MM.1S (cell line): ENCODE results near the gene ERC2.

Experiments used
- DNase-seq: peaks from one replicate; pipeline ENCODE4 v3.0.0-alpha.2; 2015
- H2AFZ ChIP-seq: fragments of 300-600 bp; sonication (generic); 2 replicates; pipeline ENCODE4 v1.6.0; 2016; ENCODE audit warnings: antibody characterized with exemption, low read length
- H3F3A ChIP-seq: fragments of 300-600 bp; sonication (generic); 2 replicates; pipeline ENCODE4 v1.6.1; 2016; ENCODE audit warnings: mild to moderate bottlenecking, antibody characterized with exemption, low read length, moderate library complexity, mixed read lengths; ENCODE audit not compliant: insufficient read depth
- H3K27ac ChIP-seq: fragments of 300-600 bp; sonication (generic); 2 replicates; pipeline ENCODE4 v1.5.1; 2016; ENCODE audit warnings: mild to moderate bottlenecking, low read length
- H3K27me3 ChIP-seq: fragments of 300-600 bp; sonication (generic); replicated peaks from 2 replicates; pipeline ENCODE4 v1.6.0; 2016; ENCODE audit warnings: low read length; ENCODE audit not compliant: insufficient read depth
- H3K36me3 ChIP-seq: fragments of 300-600 bp; sonication (generic); replicated peaks from 2 replicates; pipeline ENCODE4 v1.6.1; 2016; ENCODE audit warnings: mild to moderate bottlenecking, low read length, mixed read lengths; ENCODE audit not compliant: insufficient read depth
- H3K4me1 ChIP-seq: fragments of 300-600 bp; sonication (generic); 2 replicates; pipeline ENCODE4 v1.6.1; 2016; ENCODE audit warnings: low read length, mixed read lengths
- H3K4me2 ChIP-seq: fragments of 300-600 bp; sonication (generic); 2 replicates; pipeline ENCODE4 v1.6.0; 2016; ENCODE audit warnings: low read depth, low read length
- H3K4me3 ChIP-seq: fragments of 300-600 bp; sonication (generic); 2 replicates; pipeline ENCODE4 v1.5.1; 2016; ENCODE audit warnings: low read length, mixed read lengths
- H3K79me2 ChIP-seq: fragments of 300-600 bp; sonication (generic); 2 replicates; pipeline ENCODE4 v1.6.1; 2016; ENCODE audit warnings: mixed run types, low read length, mixed read lengths
- H3K9ac ChIP-seq: fragments of 300-600 bp; sonication (generic); 2 replicates; pipeline ENCODE4 v1.6.1; 2016; ENCODE audit warnings: low read length, mixed read lengths
- H3K9me2 ChIP-seq: fragments of 300-600 bp; sonication (generic); replicated peaks from 2 replicates; pipeline ENCODE4 v1.6.1; 2016; ENCODE audit warnings: mild to moderate bottlenecking, low read length, mixed read lengths; ENCODE audit not compliant: insufficient read depth
- H3K9me3 ChIP-seq: fragments of 300-600 bp; sonication (generic); replicated peaks from 2 replicates; pipeline ENCODE4 v1.6.1; 2016; ENCODE audit warnings: mild to moderate bottlenecking, low read length, mixed read lengths; ENCODE audit not compliant: insufficient read depth
- H4K20me1 ChIP-seq: fragments of 300-600 bp; sonication (generic); 2 replicates; pipeline ENCODE4 v1.6.1; 2016; ENCODE audit warnings: mild to moderate bottlenecking, low read length, moderate library complexity, mixed read lengths; ENCODE audit not compliant: insufficient read depth
- CTCF ChIP-seq: fragments of 300-600 bp; sonication (generic); IDR thresholded peaks from 2 replicates; pipeline ENCODE4 v1.5.1; 2016; ENCODE audit warnings: antibody characterized with exemption, low read length, mixed read lengths
- EZH2 ChIP-seq: fragments of 300-600 bp; sonication (generic); optimal IDR thresholded peaks from 2 replicates; pipeline ENCODE3; 2017; ENCODE audit warnings: low read depth, mild to moderate bottlenecking, antibody characterized with exemption, low read length, mixed read lengths
- EZH2phosphoT487 ChIP-seq: fragments of 300-600 bp; sonication (generic); IDR thresholded peaks from 2 replicates; pipeline ENCODE4 v1.6.1; 2018; ENCODE audit warnings: antibody characterized with exemption, low read length

Gene ERC2

GRCh38 chr3:56467108-56467507 lies 1.2 kb downstream of the ERC2 start:
- no peaks in the 10 kb centered on the region for H3K4me1 ChIP-seq
- H3K27ac ChIP-seq, result no peak overlapping the region
- H2AFZ ChIP-seq, result no peak overlapping the region
- no peaks in the 10 kb centered on the region for H3K36me3 ChIP-seq
- H3K79me2 ChIP-seq, result no peaks in the 10 kb centered on the region
- DNase-seq, result no peak
- TF ChIP-seq EZH2phosphoT487 (no peak), EZH2 (no peak), CTCF (no peak)
- no peaks in the 10 kb centered on the region for H3K9me3 ChIP-seq
- no peaks in the 10 kb centered on the region for H4K20me1 ChIP-seq
- no peak overlapping the region for H3K9ac ChIP-seq
- no peaks in the 10 kb centered on the region for H3F3A ChIP-seq
- no peaks in the 10 kb centered on the region for H3K27me3 ChIP-seq
- no peaks in the 10 kb centered on the region for H3K9me2 ChIP-seq
- H3K4me2 ChIP-seq, result no peak overlapping the region
- H3K4me3 ChIP-seq, result no peak overlapping the region

- no peaks in the 10 kb centered on the region for H3K36me3 ChIP-seq
- H3F3A ChIP-seq, result no peaks in the 10 kb centered on the region
- H3K4me2 ChIP-seq, result no peak overlapping the region
- H3K27me3 ChIP-seq, result no peaks in the 10 kb centered on the region
- no peaks in the 10 kb centered on the region for H3K9me3 ChIP-seq
- no peak overlapping the region for H3K9ac ChIP-seq
- no peak for TF ChIP-seq EZH2
- no peak overlapping the region for H2AFZ ChIP-seq
- H3K4me1 ChIP-seq, result no peaks in the 10 kb centered on the region
- H3K4me3 ChIP-seq, result no peak overlapping the region
- no peaks in the 10 kb centered on the region for H4K20me1 ChIP-seq
- no peaks in the 10 kb centered on the region for H3K79me2 ChIP-seq
- no peaks in the 10 kb centered on the region for H3K9me2 ChIP-seq
- DNase-seq, result no peak
- H3K27ac ChIP-seq, result no peak overlapping the region
Measured at GRCh38 chr3:56459719-56460118, 8.5 kb downstream of the ERC2 start.

GRCh38 chr3:56459104-56459496 lies 9.2 kb downstream of the ERC2 start:
- no peak for DNase-seq
- Histone ChIP-seq H3K36me3 (no peaks in the 10 kb centered on the region), H4K20me1 (no peaks in the 10 kb centered on the region), H3K27me3 (no peaks in the 10 kb centered on the region), H3K9me3 (no peaks in the 10 kb centered on the region), H2AFZ (no peak overlapping the region), H3K79me2 (no peaks in the 10 kb centered on the region), H3K4me2 (no peak overlapping the region), H3F3A (no peaks in the 10 kb centered on the region), H3K4me1 (no peaks in the 10 kb centered on the region), H3K9me2 (no peaks in the 10 kb centered on the region), H3K27ac (no peak overlapping the region), H3K4me3 (no peak overlapping the region), H3K9ac (no peak overlapping the region)
- TF ChIP-seq EZH2phosphoT487, result no peak
- TF ChIP-seq CTCF, result no peak
- TF ChIP-seq EZH2, result no peak

- H3K27ac ChIP-seq, result no peak overlapping the region
- H3K9me3 ChIP-seq, result no peaks in the 10 kb centered on the region
- H3F3A ChIP-seq, result no peaks in the 10 kb centered on the region
- no peaks in the 10 kb centered on the region for H3K4me1 ChIP-seq
- H3K9me2 ChIP-seq, result no peaks in the 10 kb centered on the region
- DNase-seq, result no peak
- no peak overlapping the region for H3K4me3 ChIP-seq
- no peak overlapping the region for H2AFZ ChIP-seq
- H3K36me3 ChIP-seq, result no peaks in the 10 kb centered on the region
- no peak overlapping the region for H3K4me2 ChIP-seq
- H3K27me3 ChIP-seq, result no peaks in the 10 kb centered on the region
- no peaks in the 10 kb centered on the region for H4K20me1 ChIP-seq
- H3K9ac ChIP-seq, result no peak overlapping the region
- no peaks in the 10 kb centered on the region for H3K79me2 ChIP-seq
- TF ChIP-seq CTCF, result no peak
- no peak for TF ChIP-seq EZH2
- TF ChIP-seq EZH2phosphoT487, result no peak
Measured at GRCh38 chr3:56458496-56459103, 9.7 kb downstream of the ERC2 start.
